ENCODE data around the gene CD86. TPM values are rescaled to one million over a fixed set of nuclear protein-coding genes. Genes with fewer than 3 reads are reported as not detected.

The CD86 gene
- polyA plus RNA-seq, 1 donor from 2014 or later = not detected

Small RNA genes lying within 50 kb of the gene (small RNA-seq; reads per million reads assigned to genes)
- gene RF00019 = 0 to 1.2 (median 0) reads per million in 3 experiments

Other genes with a start within 250 kb of the CD86 start
- gene IQCB1, start 220.3 kb upstream of the CD86 start, polyA plus RNA-seq = 50.2 and 51.8 TPM in 2 replicates
- 1.2 and 2.0 TPM in 2 replicates for gene EAF2, start 220.2 kb upstream of the CD86 start, polyA plus RNA-seq
- gene SLC15A2, start 161.0 kb upstream of the CD86 start, polyA plus RNA-seq = 1.6 TPM in 2 replicates
- not detected in 2 replicates for gene ILDR1, start 33.1 kb upstream of the CD86 start, polyA plus RNA-seq
- not detected in 2 replicates for gene CASR, start 128.3 kb downstream of the CD86 start, polyA plus RNA-seq

Measured in neural cell (in vitro differentiated cells).